GM12801 (cell line): ENCODE measurements around the gene SFN.

Source experiments
- TF ChIP-seq, protein P1 (sequence below): IDR thresholded peaks from one replicate; pipeline ENCODE4 v1.5.1; 2011; ENCODE audit warnings: control low read depth; ENCODE audit not compliant: insufficient read length; ENCODE audit errors: extremely low read depth

SFN gene

DNA sequence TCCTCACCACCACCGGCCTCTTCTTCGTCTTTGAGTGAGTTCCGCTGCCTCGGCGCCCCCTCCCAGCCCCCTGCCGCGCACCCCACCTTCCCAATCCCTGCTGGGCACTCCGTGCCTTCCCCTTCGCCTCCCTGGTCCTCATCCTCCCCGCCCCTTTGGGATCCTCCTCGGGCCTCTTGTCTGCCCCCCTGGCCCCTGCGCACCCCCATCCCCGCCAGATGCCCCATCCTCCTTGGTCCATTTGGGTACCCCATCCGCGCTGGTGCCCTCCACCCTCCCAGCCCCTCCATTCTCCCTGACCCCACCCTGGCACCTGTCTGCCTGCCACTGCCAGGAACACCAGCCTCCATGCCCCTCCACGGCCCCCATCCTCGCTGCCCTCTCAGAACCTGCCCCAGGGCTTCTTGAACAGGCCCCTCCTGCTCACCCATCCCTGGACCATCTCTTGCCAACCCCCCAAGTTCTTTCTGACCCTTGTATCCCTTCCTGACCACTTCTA, 35.8 kb upstream of the SFN start:
- TF ChIP-seq, protein P1, sequence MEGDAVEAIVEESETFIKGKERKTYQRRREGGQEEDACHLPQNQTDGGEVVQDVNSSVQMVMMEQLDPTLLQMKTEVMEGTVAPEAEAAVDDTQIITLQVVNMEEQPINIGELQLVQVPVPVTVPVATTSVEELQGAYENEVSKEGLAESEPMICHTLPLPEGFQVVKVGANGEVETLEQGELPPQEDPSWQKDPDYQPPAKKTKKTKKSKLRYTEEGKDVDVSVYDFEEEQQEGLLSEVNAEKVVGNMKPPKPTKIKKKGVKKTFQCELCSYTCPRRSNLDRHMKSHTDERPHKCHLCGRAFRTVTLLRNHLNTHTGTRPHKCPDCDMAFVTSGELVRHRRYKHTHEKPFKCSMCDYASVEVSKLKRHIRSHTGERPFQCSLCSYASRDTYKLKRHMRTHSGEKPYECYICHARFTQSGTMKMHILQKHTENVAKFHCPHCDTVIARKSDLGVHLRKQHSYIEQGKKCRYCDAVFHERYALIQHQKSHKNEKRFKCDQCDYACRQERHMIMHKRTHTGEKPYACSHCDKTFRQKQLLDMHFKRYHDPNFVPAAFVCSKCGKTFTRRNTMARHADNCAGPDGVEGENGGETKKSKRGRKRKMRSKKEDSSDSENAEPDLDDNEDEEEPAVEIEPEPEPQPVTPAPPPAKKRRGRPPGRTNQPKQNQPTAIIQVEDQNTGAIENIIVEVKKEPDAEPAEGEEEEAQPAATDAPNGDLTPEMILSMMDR: no peak

DNA sequence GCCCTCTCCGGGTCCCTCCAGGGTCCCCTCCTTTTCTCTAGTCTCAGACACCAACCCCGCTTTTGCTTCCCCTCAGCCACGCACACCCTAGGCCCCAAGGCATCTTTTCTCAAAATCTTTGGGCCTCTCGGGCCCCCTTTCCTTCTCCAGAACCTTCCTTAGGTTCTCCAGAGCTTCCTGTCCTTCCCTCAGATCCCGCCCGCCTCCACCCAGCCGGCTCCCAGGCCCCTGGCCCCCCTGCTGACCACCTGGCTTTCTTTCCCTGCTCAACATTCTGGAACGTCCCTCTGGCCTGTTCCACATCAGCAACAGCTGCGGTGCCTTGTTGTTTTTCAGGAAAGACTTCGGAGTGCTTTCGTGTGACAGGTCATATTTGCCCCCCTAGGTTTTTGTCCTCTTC, 35.3 kb upstream of the SFN start:
- TF ChIP-seq, protein P1: no peak

DNA sequence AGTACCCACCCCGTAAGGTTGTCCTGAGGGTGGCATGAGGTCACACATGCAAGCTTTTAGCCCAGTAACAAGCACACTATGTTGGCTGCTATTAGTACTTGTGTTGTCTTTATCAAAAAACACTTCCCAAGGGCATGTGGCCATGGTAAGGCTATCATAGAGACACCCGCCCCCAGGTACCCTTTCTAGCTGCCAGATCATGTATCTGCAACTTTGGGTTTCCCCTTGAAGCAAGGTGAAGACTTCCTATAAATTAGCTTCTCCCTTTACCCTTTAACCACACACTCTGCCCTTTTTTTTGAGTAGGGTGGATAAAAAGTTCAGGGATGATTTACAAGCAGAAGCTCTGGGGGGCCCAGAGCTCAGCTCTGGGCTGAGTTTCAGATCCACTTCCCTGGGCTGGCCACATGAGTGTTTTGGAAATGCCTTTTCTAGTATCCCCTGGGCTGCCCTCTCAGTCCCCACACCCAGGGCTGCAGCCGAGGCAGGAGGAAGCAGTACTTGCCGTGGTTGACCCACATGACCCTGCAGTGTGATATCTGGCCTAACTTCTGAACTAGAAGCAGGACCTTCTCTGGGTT, 34.4 kb upstream of the SFN start:
- TF ChIP-seq, protein P1: no peak

DNA sequence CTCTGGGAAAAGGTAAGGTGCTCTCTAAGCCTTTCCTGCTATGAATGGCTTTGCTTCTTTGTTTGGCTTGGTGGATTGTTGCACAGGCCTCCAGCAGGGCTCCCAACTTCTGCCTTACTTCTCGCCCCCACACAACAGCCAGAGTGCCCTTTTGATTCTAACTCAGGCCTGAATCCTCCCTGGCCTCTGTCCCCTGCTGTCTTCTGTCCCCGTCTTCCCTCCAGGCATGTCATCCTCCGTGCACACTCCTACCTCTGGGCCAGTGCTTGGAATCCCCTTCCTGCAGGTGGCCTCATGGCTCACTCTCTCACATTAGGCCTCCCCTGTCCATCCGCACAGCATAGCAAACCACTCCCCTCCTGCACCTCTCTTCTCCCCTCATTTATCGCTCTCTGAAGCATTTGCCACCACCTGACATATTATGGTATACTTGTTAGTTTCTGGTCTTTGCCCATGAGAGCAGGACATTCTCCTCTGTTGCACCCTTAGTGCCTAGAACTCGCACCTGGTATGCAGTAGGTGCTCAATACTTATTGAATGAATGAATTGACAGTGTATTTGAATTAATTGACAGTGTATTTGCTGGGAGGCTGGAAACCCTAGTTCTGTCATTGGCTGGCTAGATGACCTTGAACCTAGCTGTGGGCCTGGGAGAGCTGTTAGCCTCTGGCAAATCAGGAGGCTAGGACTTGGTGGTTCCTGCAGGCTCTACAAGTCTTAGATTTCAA, 33.6 kb upstream of the SFN start:
- TF ChIP-seq, protein P1: no peak

GRCh38 chr1:26831059-26831458, 31.9 kb upstream of the SFN start:
- TF ChIP-seq, protein P1: no peak

DNA sequence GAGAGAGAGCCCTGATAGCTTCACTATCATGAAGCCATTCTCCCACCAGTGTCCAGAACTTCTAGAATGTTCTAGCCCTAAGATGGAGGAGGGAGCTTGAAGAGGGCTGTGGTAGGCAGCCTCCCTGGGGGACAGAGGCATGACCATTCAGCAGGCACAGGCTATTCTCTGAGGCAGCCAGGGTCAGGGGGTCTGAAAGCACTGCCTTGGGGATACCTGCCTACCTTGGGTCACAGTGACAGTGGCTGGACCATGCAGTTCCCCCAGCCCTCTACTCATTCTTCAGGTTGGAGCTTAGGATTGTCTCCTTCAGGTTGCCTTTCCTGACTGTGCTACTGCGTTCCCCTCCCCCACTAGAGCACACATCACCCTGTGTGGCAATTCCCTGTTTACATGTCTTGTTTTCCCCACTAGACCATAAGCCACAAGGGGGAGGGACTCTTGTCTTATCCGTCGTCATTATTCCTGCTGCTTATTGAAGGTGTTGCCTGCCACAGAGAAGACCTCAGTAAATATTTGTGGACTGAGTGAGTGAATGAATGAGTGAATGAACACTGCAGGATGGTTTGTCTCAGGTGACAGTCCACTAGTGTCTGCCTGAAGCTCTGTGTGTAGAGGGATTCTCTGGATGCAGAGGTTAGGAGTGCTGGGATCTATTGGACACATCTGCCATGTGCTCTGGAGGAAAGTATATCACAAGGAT, 31.3 kb upstream of the SFN start:
- TF ChIP-seq, protein P1: no peak

DNA sequence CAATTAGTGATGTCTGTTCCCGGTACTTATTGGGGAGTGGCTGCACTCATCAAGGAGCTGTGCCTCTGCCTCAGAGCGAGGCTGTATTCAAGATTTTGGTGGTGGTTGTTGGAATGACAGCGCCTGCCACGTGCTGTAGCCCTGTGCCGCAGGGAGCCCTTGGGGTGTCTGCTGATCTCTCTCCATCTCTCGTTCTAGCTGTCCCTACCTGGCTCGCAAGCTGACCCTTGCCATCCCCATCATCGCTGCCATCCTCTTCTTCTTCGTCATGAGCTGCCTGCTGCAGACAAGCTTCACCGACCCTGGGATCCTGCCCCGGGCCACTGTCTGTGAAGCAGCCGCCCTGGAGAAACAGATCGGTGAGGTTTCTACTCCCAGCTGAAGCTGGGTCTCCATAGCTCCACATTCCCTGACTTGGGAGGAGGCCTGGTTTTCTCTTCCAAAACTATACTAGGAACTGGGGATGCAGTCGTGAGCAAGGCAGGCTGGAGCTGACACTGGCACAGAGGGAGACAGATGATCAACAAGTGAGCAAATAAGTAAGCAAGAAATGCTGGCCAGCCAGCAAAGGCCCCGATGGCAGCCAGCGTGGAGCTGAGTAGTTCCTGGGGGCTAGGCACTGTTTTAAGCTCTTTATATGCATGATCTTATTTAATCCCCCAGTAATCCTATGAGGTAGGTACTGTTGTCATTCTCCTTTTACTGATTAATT, 30.5 kb upstream of the SFN start:
- TF ChIP-seq, protein P1: no peak
